Endothelial cell of umbilical vein (primary cell): Measurements from ENCODE around the gene SRBD1. TPM values are rescaled to one million over a fixed set of nuclear protein-coding genes. Genes with fewer than 3 reads are reported as not detected.

ENCODE experiments used
- BruUV-seq: library from RNA; stranded (reverse); fragments of 400-500 nt; replicated peaks from 2 replicates; lab custom pipeline; 2021; lab: Mats Ljungman, UMichigan
- CTCF ChIA-PET: fragments of 300-600, 350-600 bp; sonication (Branson Sonifier 250); formaldehyde crosslinking; loops from one replicate; lab custom pipeline; 2021; ENCODE audit warnings: antibody characterized with exemption, inconsistent platforms; lab: Charles Lee
- POLR2A ChIA-PET: fragments of 300-600, 350-600 bp; sonication (Branson Sonifier 250); formaldehyde crosslinking; loops from one replicate; lab custom pipeline; 2021; ENCODE audit warnings: antibody characterized with exemption, inconsistent platforms; lab: Charles Lee
- DNase-seq: peaks from one replicate; pipeline ENCODE4 v3.0.0-alpha.2; 2011; ENCODE audit warnings: low read depth, low spot score
- FAIRE-seq: peaks from 2 replicates; lab custom pipeline; 2011; peaks lifted over from hg19 to GRCh38; lab: Jason Lieb, UNC
- H2AFZ ChIP-seq: 2 replicates; pipeline ENCODE4 v1.6.0; 2012; ENCODE audit warnings: low read depth, low read length, control low read depth, inconsistent platforms
- H3K27ac ChIP-seq: 2 replicates; pipeline ENCODE4 v1.5.1; 2011; ENCODE audit warnings: low read depth, mild to moderate bottlenecking, control low read depth, low read length, moderate library complexity; ENCODE audit not compliant: insufficient read depth
- H3K27me3 ChIP-seq, 2 experiments: 2 replicates each; pipeline versions ENCODE4 v1.6.0 to v1.6.1; 2011; ENCODE audit warnings: low read length in 2 of 2, mixed read lengths in 1 of 2; ENCODE audit not compliant: control insufficient read depth in 2 of 2, insufficient read depth in 2 of 2
- H3K36me3 ChIP-seq, 2 experiments: 2 replicates in 1 of 2; 3 replicates in 1 of 2; pipeline ENCODE4 v1.5.1; 2011; ENCODE audit warnings: low read length in 2 of 2, mild to moderate bottlenecking in 1 of 2, moderate library complexity in 1 of 2; ENCODE audit not compliant: control insufficient read depth in 2 of 2, insufficient read depth in 2 of 2; ENCODE audit errors: extremely low read depth in 1 of 2
- H3K4me1 ChIP-seq: 3 replicates; pipeline ENCODE4 v1.5.1; 2011; ENCODE audit warnings: mild to moderate bottlenecking, low read length; ENCODE audit not compliant: control insufficient read depth, insufficient read depth; ENCODE audit errors: extremely low read depth
- H3K4me2 ChIP-seq: 2 replicates; pipeline ENCODE4 v1.6.1; 2011; ENCODE audit warnings: low read length, control low read depth, mixed read lengths; ENCODE audit not compliant: insufficient read depth
- H3K4me3 ChIP-seq, 3 experiments: fragments of 200-600 bp in 1 of 3; sonication (generic), shearing (Covaris generic) in 1 of 3; replicated peaks in 1 of 3; 2 replicates each; pipeline ENCODE4 v1.5.1; 2011 to 2016; ENCODE audit warnings: control low read depth in 3 of 3, low read length in 3 of 3, mild to moderate bottlenecking in 2 of 3, inconsistent platforms in 1 of 3, low read depth in 1 of 3, moderate library complexity in 1 of 3; ENCODE audit not compliant: insufficient read depth in 1 of 3
- H3K79me2 ChIP-seq: 2 replicates; pipeline ENCODE4 v1.6.0; 2012; ENCODE audit warnings: low read length, inconsistent platforms; ENCODE audit not compliant: control insufficient read depth, insufficient read depth
- H3K9ac ChIP-seq: replicated peaks from 2 replicates; pipeline ENCODE3; 2011; ENCODE audit warnings: low read length, control low read depth; ENCODE audit not compliant: insufficient read depth; ENCODE audit errors: extremely low read depth
- H3K9me1 ChIP-seq: replicated peaks from 3 replicates; pipeline ENCODE4 v1.6.0; 2011; ENCODE audit warnings: mild to moderate bottlenecking, low read length; ENCODE audit not compliant: control insufficient read depth, insufficient read depth; ENCODE audit errors: extremely low read depth
- H3K9me3 ChIP-seq: replicated peaks from 2 replicates; pipeline ENCODE4 v1.5.1; 2012; ENCODE audit warnings: low read length, inconsistent platforms; ENCODE audit not compliant: control insufficient read depth, insufficient read depth
- H4K20me1 ChIP-seq: replicated peaks from 2 replicates; pipeline ENCODE3; 2011; ENCODE audit warnings: mild to moderate bottlenecking, low read length; ENCODE audit not compliant: control insufficient read depth, insufficient read depth; ENCODE audit errors: extremely low read depth
- EZH2 ChIP-seq: IDR thresholded peaks from 2 replicates; pipeline ENCODE4 v1.6.1; 2012; ENCODE audit warnings: borderline replicate concordance, low read depth, mild to moderate bottlenecking, moderate library complexity, low read length, inconsistent platforms; ENCODE audit not compliant: severe bottlenecking
- FOS ChIP-seq: IDR thresholded peaks from 2 replicates; pipeline ENCODE4 v1.6.1; 2011; ENCODE audit warnings: mild to moderate bottlenecking, low read length, moderate library complexity, borderline replicate concordance; ENCODE audit not compliant: insufficient read depth
- GATA2 ChIP-seq: IDR thresholded peaks from 2 replicates; pipeline ENCODE4 v1.7.0; 2011; ENCODE audit warnings: low read depth, mild to moderate bottlenecking, moderate library complexity, mixed read lengths, low read length; ENCODE audit not compliant: insufficient read length, insufficient read depth
- JUN ChIP-seq: IDR thresholded peaks from 2 replicates; pipeline ENCODE4 v1.6.1; 2011; ENCODE audit warnings: borderline replicate concordance, low read depth; ENCODE audit not compliant: insufficient read length, insufficient read depth
- MAX ChIP-seq: IDR thresholded peaks from 2 replicates; pipeline ENCODE4 v1.6.1; 2011; ENCODE audit not compliant: insufficient read depth, insufficient read length
- MYC ChIP-seq: IDR thresholded peaks from one replicate; pipeline ENCODE4 v1.6.1; 2011; ENCODE audit warnings: mild to moderate bottlenecking, low read depth, low read length
- POLR2A ChIP-seq: IDR thresholded peaks from 2 replicates; pipeline ENCODE4 v1.6.1; 2012; ENCODE audit warnings: low read depth, mild to moderate bottlenecking, control low read depth, low read length
- POLR2AphosphoS5 ChIP-seq: IDR thresholded peaks from 2 replicates; pipeline ENCODE4 v1.6.1; 2012; ENCODE audit warnings: low read depth, mild to moderate bottlenecking, control low read depth, low read length, moderate library complexity; ENCODE audit not compliant: insufficient read depth
- dilution Hi-C: fragments of 300-500 bp; cut with MboI; formaldehyde crosslinking; loops from one replicate; pipeline ENCODE4 v1.15.0; 2019; ENCODE audit warnings: low sequenced_read_pairs; ENCODE audit not compliant: extremely low pct_ligation_motif_present
- intact Hi-C: fragments of 100-400 bp; cut with micrococcal nuclease; formaldehyde crosslinking; loops from one replicate; pipeline ENCODE4 v1.10.0; 2022
- polyA plus RNA-seq, 4 experiments: library from polyadenylated mRNA; depleted of rRNA in 3 of 4; stranded (reverse) in 3 of 4; unstranded in 1 of 4; fragments of >200 nt; gene quantifications; 2 replicates each; pipeline versions ENCODE4 v1.2.1 to v1.2.3, GENCODE V29; 2011 to 2012; ENCODE audit warnings: missing spikeins in 1 of 4
- total RNA-seq: library from RNA; stranded (reverse); gene quantifications from 2 replicates; pipeline ENCODE4 v1.2.3, GENCODE V29; 2021
- TF ChIP-seq, protein P1 (sequence below), 2 donors: IDR thresholded peaks; 1 replicate in 1 of 2; 2 replicates in 1 of 2; pipeline ENCODE4 v1.5.1; 2011; ENCODE audit warnings: low read length in 2 of 2, mild to moderate bottlenecking in 2 of 2, moderate library complexity in 2 of 2, control low read depth in 1 of 2, inconsistent platforms in 1 of 2, low read depth in 1 of 2; ENCODE audit not compliant: insufficient read depth in 1 of 2; ENCODE audit errors: extremely low read depth in 1 of 2

SRBD1 gene
- total and polyA plus RNA-seq, 2 donors (not counting 3 experiments of a cell fraction or from before 2014, with no cell fraction given) = 3.7 to 12.5 TPM

GRCh38 chr2:45634223-45634622 lies 23.2 kb upstream of the SRBD1 start:
- Histone ChIP-seq H3K4me2 (no peak overlapping the region), H3K4me1 (peaks cover 5% of the 10 kb centered on the region), H3K27me3 (peaks cover 0 to 2% of the 10 kb centered on the region in 2 experiments), H4K20me1 (no peaks in the 10 kb centered on the region), H3K27ac (no peak overlapping the region), H3K36me3 (no peaks in the 10 kb centered on the region), H3K9me3 (no peaks in the 10 kb centered on the region), H3K9ac (no peak overlapping the region), H2AFZ (no peak overlapping the region), H3K4me3 (no peak overlapping the region), H3K79me2 (no peaks in the 10 kb centered on the region), H3K9me1 (no peaks in the 10 kb centered on the region)
- POLR2A ChIA-PET = no interaction called here
- no peak for TF ChIP-seq MAX
- TF ChIP-seq GATA2 = no peak
- TF ChIP-seq EZH2 = no peak
- TF ChIP-seq JUN = no peak
- no peak for TF ChIP-seq POLR2AphosphoS5
- TF ChIP-seq MYC = no peak
- TF ChIP-seq POLR2A = no peak
- no peak for TF ChIP-seq FOS
- TF ChIP-seq, protein P1, sequence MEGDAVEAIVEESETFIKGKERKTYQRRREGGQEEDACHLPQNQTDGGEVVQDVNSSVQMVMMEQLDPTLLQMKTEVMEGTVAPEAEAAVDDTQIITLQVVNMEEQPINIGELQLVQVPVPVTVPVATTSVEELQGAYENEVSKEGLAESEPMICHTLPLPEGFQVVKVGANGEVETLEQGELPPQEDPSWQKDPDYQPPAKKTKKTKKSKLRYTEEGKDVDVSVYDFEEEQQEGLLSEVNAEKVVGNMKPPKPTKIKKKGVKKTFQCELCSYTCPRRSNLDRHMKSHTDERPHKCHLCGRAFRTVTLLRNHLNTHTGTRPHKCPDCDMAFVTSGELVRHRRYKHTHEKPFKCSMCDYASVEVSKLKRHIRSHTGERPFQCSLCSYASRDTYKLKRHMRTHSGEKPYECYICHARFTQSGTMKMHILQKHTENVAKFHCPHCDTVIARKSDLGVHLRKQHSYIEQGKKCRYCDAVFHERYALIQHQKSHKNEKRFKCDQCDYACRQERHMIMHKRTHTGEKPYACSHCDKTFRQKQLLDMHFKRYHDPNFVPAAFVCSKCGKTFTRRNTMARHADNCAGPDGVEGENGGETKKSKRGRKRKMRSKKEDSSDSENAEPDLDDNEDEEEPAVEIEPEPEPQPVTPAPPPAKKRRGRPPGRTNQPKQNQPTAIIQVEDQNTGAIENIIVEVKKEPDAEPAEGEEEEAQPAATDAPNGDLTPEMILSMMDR (IDR thresholded peaks at IDR 0.05; ENCODE audit: extremely low read depth in 1 of 2, insufficient read depth in 1 of 2, low read depth in 1 of 2, low read length in 2 of 2) = no peak
- FAIRE-seq (no peak), DNase-seq (no peak)
- dilution Hi-C loops = no loop called here
- intact Hi-C loops = no loop called here
- CTCF ChIA-PET = interaction anchor here (0.9 to 1.6 kb wide), 7 partner anchors 8 to 652 kb away, joined by 3 to 4 read pairs (median 3); no protein-coding TSS in a partner anchor
- BruUV-seq = no TSS peak
